Measurements from ENCODE around the gene ZNF32. TPM values are rescaled to one million over a fixed set of nuclear protein-coding genes. Genes with fewer than 3 reads are reported as not detected.

ZNF32 gene
- total and polyA plus RNA-seq, 11 donors, result 32.8 to 78.2 (median 42.4) TPM

GRCh38 chr10:43695730-43696129 lies 47.0 kb upstream of the ZNF32 start:
- no peak for TF ChIP-seq CTCF (IDR thresholded peaks at IDR 0.05)
- no peaks in the 10 kb centered on the region for H3K36me3 ChIP-seq
- peak overlapping the region in 2 of 12 donors; percentile 10 to 75 for H3K27ac ChIP-seq
- WGBS, 4 donors, result 93 to 98% (median 96%) methylated on average over 16 of the region's 16 CpGs
- H3K4me1 ChIP-seq, result peaks cover 0 to 62% (median 23%) of the 10 kb centered on the region in 12 donors
- H3K4me3 ChIP-seq, result no peak overlapping the region
- no peak for ATAC-seq
- intact Hi-C loops (cut with DNase I), result loop anchor here in 8 of 10 donors (5.0 to 10.0 kb wide), 9 partner anchors 89 to 349 kb away; no protein-coding TSS in a partner anchor
- H3K9me3 ChIP-seq, result no peaks in the 10 kb centered on the region
- no peak for DNase-seq
- H3K27me3 ChIP-seq, result no peaks in the 10 kb centered on the region

GRCh38 chr10:43695321-43695720 lies 46.6 kb upstream of the ZNF32 start:
- ATAC-seq (no peak), DNase-seq (no peak)
- intact Hi-C loops (cut with DNase I), result loop anchor here in 8 of 10 donors (5.0 to 10.0 kb wide), 9 partner anchors 89 to 349 kb away; no protein-coding TSS in a partner anchor
- WGBS, 4 donors, result 89 to 97% (median 91%) methylated on average over 8 of the region's 8 CpGs
- Histone ChIP-seq H3K4me1 (peaks cover 0 to 66% (median 26%) of the 10 kb centered on the region in 12 donors), H3K27ac (peak overlapping the region in 1 of 12 donors; percentile 10), H3K4me3 (no peak overlapping the region), H3K9me3 (no peaks in the 10 kb centered on the region), H3K36me3 (no peaks in the 10 kb centered on the region), H3K27me3 (no peaks in the 10 kb centered on the region)
- no peak for TF ChIP-seq CTCF (IDR thresholded peaks at IDR 0.05)

GRCh38 chr10:43694526-43694925 lies 45.8 kb upstream of the ZNF32 start:
- intact Hi-C loops (cut with DNase I), result loop anchor here in 9 of 10 donors (5.0 to 10.0 kb wide), 18 partner anchors 90 to 693 kb away; partner anchors contain the start of gene CXCL12 (in 4 of the 9)
- WGBS, 4 donors, result 91 to 98% (median 96%) methylated on average over 7 of the region's 7 CpGs
- no peak for DNase-seq

GRCh38 chr10:43693602-43694001 lies 44.9 kb upstream of the ZNF32 start:
- peak in 1 of 5 donors; percentile 19 for DNase-seq
- Histone ChIP-seq H3K27ac (peak overlapping the region in 7 of 12 donors; percentile 6 to 97 (median 38)), H3K36me3 (no peaks in the 10 kb centered on the region), H3K4me3 (no peak overlapping the region), H3K9me3 (no peaks in the 10 kb centered on the region), H3K27me3 (no peaks in the 10 kb centered on the region), H3K4me1 (peaks cover 0 to 64% (median 30%) of the 10 kb centered on the region in 12 donors)
- 63 to 73% (median 67%) methylated on average over 3 of the region's 3 CpGs for WGBS, 4 donors
- intact Hi-C loops (cut with DNase I), result loop anchor here in 9 of 10 donors (5.0 to 10.0 kb wide), 18 partner anchors 91 to 694 kb away; partner anchors contain the start of gene CXCL12 (in 4 of the 9)
- ATAC-seq, result no peak
- TF ChIP-seq POLR2A (IDR thresholded peaks at IDR 0.05), result no peak
- no peak for TF ChIP-seq CTCF (IDR thresholded peaks at IDR 0.05)

More at GRCh38 chr10:43694526-43694925, 45.8 kb upstream of the ZNF32 start:
- peaks cover 0 to 66% (median 29%) of the 10 kb centered on the region in 12 donors for H3K4me1 ChIP-seq
- no peak for ATAC-seq
- H3K4me3 ChIP-seq, result no peak overlapping the region
- H3K36me3 ChIP-seq, result no peaks in the 10 kb centered on the region
- no peaks in the 10 kb centered on the region for H3K27me3 ChIP-seq
- H3K9me3 ChIP-seq, result no peaks in the 10 kb centered on the region
- peak overlapping the region in 3 of 12 donors; percentile 22 to 97 (median 42) for H3K27ac ChIP-seq
- TF ChIP-seq POLR2A (IDR thresholded peaks at IDR 0.05) (no peak), CTCF (IDR thresholded peaks at IDR 0.05) (no peak)
